Smooth muscle cell (in vitro differentiated cells): ENCODE data around the gene PITPNM3. TPM values are rescaled to one million over a fixed set of nuclear protein-coding genes. Genes with fewer than 3 reads are reported as not detected.

Experiments
- DNase-seq: peaks from one replicate; lab custom pipeline; 2025; ENCODE audit not compliant: unreplicated experiment; lab: John Stamatoyannopoulos, UW
- H2AFZ ChIP-seq: fragments of 200-600 bp; sonication (generic); 2 replicates; pipeline ENCODE4 v1.6.0; 2016; ENCODE audit warnings: antibody characterized with exemption, low read depth, mild to moderate bottlenecking
- H3F3A ChIP-seq: fragments of 200-600 bp; sonication (generic); 2 replicates; pipeline ENCODE4 v1.6.0; 2017; ENCODE audit warnings: antibody characterized with exemption, low read depth
- H3K27ac ChIP-seq: fragments of 200-600 bp; sonication (generic); 2 replicates; pipeline ENCODE4 v1.5.1; 2016; ENCODE audit warnings: low read depth, mild to moderate bottlenecking
- H3K27me3 ChIP-seq: fragments of 200-600 bp; sonication (generic); 2 replicates; pipeline ENCODE4 v1.6.1; 2016; ENCODE audit warnings: low read depth, mild to moderate bottlenecking
- H3K36me3 ChIP-seq: fragments of 200-600 bp; sonication (generic); 2 replicates; pipeline ENCODE4 v1.5.1; 2016; ENCODE audit warnings: low read depth
- H3K4me1 ChIP-seq: fragments of 200-600 bp; sonication (generic); 2 replicates; pipeline ENCODE4 v1.5.1; 2016; ENCODE audit warnings: low read depth
- H3K4me2 ChIP-seq: fragments of 200-600 bp; sonication (generic); 2 replicates; pipeline ENCODE4 v1.6.0; 2016; ENCODE audit warnings: mild to moderate bottlenecking
- H3K4me3 ChIP-seq: fragments of 200-600 bp; sonication (generic); 2 replicates; pipeline ENCODE4 v1.5.1; 2016; ENCODE audit warnings: mild to moderate bottlenecking
- H3K79me2 ChIP-seq: fragments of 200-600 bp; sonication (generic); 2 replicates; pipeline ENCODE4 v1.6.0; 2016; ENCODE audit warnings: low read depth, mild to moderate bottlenecking
- H3K9ac ChIP-seq: fragments of 200-600 bp; sonication (generic); 2 replicates; pipeline ENCODE4 v1.6.0; 2016; ENCODE audit warnings: low read depth
- H3K9me3 ChIP-seq: fragments of 200-600 bp; sonication (generic); replicated peaks from 2 replicates; pipeline ENCODE4 v1.5.1; 2016; ENCODE audit warnings: low read depth
- H4K20me1 ChIP-seq: fragments of 200-600 bp; sonication (generic); 2 replicates; pipeline ENCODE4 v1.6.0; 2016; ENCODE audit warnings: low read depth
- WGBS: methylation state at CpG from one replicate; pipeline ENCODE4 v1.1.7; 2016; ENCODE audit warnings: low lambda C conversion rate; 5-methylcytosine and 5-hydroxymethylcytosine counted together
- polyA plus RNA-seq: library from polyadenylated mRNA; unstranded; fragments of >200 nt; fragmentation: Nextera tagmentation; extraction: Ambion mirVana; gene quantifications from 2 replicates; pipeline ENCODE4 v1.2.1, GENCODE V29; 2016
- total RNA-seq: library from RNA; depleted of rRNA; stranded (reverse); fragments of >200 nt; gene quantifications from 2 replicates; pipeline ENCODE4 v1.2.3, GENCODE V29; 2014
- TF ChIP-seq, protein P1 (sequence below): fragments of 200-600 bp; sonication (generic); IDR thresholded peaks from 2 replicates; pipeline ENCODE4 v1.5.1; 2017; ENCODE audit warnings: borderline replicate concordance, mild to moderate bottlenecking, antibody characterized with exemption; ENCODE audit not compliant: insufficient read depth, poor library complexity, severe bottlenecking

Gene PITPNM3
- total and polyA plus RNA-seq, 2 experiments from 2014 or later, result 2.4 to 2.6 TPM

DNA sequence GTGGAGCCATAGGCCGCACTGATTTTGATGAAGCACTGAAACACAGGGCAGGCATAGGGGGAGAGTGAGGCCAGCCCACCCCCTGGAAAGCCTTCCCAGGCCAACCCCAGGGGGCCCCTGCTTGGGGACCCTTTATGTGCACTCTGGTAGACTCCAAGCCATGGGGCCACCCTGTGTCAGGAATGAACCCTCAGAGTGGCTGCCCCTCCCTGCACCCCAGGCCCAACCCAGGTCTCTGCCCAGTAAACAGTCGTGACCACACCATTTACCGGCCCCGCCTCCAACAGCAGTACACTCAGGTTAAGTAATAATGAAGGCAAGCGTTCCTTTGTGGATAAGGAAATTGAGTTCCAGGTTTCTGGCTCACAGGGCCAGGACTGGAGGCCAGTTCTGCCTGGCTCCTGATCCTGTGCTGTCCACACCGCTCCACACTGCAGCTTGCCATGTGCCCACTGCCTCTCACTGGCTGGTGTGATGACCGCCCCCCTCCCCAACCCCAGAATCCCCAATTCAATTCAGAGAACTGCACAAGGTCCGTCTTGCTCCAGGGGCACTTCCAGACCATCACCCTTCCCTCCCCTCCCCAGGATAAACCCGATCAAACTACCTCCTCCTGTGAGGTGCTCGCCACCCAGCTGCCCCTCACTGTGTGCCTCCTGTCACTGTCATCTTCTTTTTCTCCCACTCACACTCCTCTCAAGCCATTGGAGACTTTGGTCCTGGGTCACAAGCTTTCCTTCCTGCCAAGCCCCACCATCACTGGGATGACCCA is 98.5 kb downstream of the PITPNM3 start:
- Histone ChIP-seq H4K20me1 (no peaks in the 10 kb centered on the region), H3K4me3 (no peak overlapping the region), H3K9ac (no peak overlapping the region), H3K27ac (no peak overlapping the region), H3K9me3 (no peaks in the 10 kb centered on the region), H3K4me2 (no peak overlapping the region), H3F3A (no peaks in the 10 kb centered on the region), H3K4me1 (peaks cover 12% of the 10 kb centered on the region), H2AFZ (no peak overlapping the region), H3K27me3 (peaks cover 26% of the 10 kb centered on the region), H3K36me3 (no peaks in the 10 kb centered on the region), H3K79me2 (no peaks in the 10 kb centered on the region)
- 82% methylated on average over 9 of the region's 10 CpGs for WGBS
- DNase-seq, result no peak
- TF ChIP-seq, protein P1, sequence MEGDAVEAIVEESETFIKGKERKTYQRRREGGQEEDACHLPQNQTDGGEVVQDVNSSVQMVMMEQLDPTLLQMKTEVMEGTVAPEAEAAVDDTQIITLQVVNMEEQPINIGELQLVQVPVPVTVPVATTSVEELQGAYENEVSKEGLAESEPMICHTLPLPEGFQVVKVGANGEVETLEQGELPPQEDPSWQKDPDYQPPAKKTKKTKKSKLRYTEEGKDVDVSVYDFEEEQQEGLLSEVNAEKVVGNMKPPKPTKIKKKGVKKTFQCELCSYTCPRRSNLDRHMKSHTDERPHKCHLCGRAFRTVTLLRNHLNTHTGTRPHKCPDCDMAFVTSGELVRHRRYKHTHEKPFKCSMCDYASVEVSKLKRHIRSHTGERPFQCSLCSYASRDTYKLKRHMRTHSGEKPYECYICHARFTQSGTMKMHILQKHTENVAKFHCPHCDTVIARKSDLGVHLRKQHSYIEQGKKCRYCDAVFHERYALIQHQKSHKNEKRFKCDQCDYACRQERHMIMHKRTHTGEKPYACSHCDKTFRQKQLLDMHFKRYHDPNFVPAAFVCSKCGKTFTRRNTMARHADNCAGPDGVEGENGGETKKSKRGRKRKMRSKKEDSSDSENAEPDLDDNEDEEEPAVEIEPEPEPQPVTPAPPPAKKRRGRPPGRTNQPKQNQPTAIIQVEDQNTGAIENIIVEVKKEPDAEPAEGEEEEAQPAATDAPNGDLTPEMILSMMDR, result no peak

DNA sequence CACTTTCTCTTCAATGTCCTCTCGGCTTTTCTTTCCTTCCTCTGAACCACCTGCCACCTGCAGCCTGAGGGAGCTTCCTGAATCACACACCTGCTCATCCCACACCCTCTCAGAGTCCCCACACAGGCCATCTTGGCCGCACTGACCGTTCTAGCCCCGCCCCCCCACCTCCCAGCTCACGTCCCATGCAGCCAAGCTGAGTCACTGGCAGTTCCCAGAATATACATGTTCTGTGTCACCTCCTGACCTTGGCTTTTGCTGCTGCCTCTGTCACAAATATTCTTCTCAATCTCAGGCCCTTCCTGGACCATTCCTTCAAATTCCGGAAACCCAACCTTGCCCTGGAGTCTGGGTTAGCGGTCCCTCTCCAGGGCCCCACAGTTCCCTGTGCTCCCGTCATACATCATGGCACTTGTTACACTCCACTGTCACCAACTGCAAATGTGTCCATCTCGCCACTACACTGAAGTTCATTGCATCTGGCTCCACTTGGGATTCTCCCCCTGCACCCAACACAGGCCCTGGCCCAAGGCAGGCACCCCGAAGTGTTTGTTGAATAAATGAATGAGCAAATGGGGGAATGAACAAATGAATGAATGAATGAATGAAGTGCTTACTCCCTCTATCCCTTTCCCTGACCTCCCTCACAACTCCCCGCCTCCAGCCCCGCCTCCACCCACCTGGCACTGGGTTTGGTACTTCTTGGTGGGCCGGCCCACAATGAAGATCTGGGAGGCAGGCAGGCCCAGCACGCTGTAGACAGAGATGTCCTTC is 99.3 kb downstream of the PITPNM3 start:
- no peak overlapping the region for H2AFZ ChIP-seq
- no peaks in the 10 kb centered on the region for H3F3A ChIP-seq
- H3K36me3 ChIP-seq, result no peaks in the 10 kb centered on the region
- H4K20me1 ChIP-seq, result no peaks in the 10 kb centered on the region
- H3K9ac ChIP-seq, result no peak overlapping the region
- TF ChIP-seq, protein P1, result no peak
- H3K27me3 ChIP-seq, result peaks cover 26% of the 10 kb centered on the region
- no peak for DNase-seq
- H3K79me2 ChIP-seq, result no peaks in the 10 kb centered on the region
- H3K9me3 ChIP-seq, result no peaks in the 10 kb centered on the region
- no peak overlapping the region for H3K4me2 ChIP-seq
- peaks cover 12% of the 10 kb centered on the region for H3K4me1 ChIP-seq
- no peak overlapping the region for H3K4me3 ChIP-seq
- WGBS, result 68% methylated on average over 14 of the region's 14 CpGs
- H3K27ac ChIP-seq, result no peak overlapping the region

DNA sequence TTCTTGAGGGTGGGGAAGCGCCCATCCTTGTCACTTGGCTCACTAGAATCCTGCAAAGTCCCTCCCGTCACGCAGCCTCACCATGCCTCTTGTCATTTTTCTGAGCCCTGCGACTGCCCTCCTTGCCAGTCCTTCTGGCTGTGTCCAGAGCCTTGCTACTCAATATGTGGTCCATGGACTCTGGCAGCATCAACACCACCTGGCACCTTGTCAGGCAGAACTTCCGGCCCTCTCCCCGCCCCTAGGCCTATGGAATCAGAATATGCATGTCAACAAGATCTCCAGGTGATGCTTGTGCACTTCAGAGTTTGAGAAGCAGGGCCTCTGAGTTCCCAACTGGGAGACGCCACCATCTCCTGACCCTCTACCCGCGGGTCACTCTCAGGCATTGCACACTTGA is 100.0 kb downstream of the PITPNM3 start:
- no peaks in the 10 kb centered on the region for H3K36me3 ChIP-seq
- DNase-seq, result no peak
- no peak overlapping the region for H3K27ac ChIP-seq
- H3K9ac ChIP-seq, result no peak overlapping the region
- WGBS, result 89% methylated on average over 9 of the region's 9 CpGs
- TF ChIP-seq, protein P1, result no peak
- H3K4me3 ChIP-seq, result no peak overlapping the region
- H3K9me3 ChIP-seq, result no peaks in the 10 kb centered on the region
- no peak overlapping the region for H3K4me2 ChIP-seq
- H3F3A ChIP-seq, result no peaks in the 10 kb centered on the region
- H3K4me1 ChIP-seq, result peaks cover 9% of the 10 kb centered on the region
- H3K79me2 ChIP-seq, result no peaks in the 10 kb centered on the region
- no peak overlapping the region for H2AFZ ChIP-seq
- peaks cover 26% of the 10 kb centered on the region for H3K27me3 ChIP-seq
- H4K20me1 ChIP-seq, result no peaks in the 10 kb centered on the region
